Measurements from ENCODE around the gene RC3H1. TPM values are rescaled to one million over a fixed set of nuclear protein-coding genes. Genes with fewer than 3 reads are reported as not detected.

The RC3H1 gene
- total RNA-seq, 2 donors from 2014 or later = 43.5 to 51.9 TPM

DNA sequence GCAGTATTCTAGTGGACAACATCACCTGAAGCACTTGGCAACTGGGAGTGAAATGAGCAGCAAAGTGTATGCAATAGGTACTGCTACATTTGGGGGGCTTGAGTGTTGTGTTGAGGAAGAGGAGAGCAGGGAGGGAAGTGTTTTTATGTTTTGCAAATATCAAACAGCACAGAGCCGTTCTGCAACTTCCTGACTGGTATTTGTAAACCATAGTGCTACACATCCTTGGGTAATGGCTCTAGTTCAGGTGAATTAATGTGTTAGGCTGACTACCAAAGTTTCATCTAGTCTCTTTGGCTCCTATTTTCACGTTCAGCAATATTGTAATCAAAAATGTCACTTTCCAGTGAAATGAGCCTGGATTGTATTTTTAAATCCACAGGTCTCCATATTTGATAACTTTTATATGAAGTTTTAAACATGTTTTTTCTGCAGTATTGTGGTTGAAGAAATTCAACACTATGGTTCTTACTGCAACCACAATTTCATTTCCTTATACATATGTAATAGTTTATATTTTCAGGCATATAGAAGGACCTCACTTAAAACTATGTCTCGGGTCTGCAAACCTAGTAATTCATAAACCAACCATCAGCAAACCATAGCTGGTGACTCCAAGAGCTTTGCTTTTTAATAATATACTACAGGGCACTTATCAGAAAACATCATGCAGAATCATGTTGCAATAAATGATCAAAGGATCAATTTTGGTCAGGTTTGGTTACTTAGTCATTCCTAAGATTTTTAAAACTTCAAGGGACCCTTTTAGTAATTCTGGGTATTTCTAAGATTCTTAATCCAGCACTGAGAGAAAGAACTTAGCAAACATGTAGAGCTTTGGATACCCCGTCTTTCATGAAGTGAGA, 135.2 kb downstream of the RC3H1 start:
- 90 to 100% methylated on average over 1 to 4 of the region's 4 CpGs for WGBS, 2 experiments (ENCODE audit: insufficient coverage in 1 of 2, insufficient read length in 1 of 2)

DNA sequence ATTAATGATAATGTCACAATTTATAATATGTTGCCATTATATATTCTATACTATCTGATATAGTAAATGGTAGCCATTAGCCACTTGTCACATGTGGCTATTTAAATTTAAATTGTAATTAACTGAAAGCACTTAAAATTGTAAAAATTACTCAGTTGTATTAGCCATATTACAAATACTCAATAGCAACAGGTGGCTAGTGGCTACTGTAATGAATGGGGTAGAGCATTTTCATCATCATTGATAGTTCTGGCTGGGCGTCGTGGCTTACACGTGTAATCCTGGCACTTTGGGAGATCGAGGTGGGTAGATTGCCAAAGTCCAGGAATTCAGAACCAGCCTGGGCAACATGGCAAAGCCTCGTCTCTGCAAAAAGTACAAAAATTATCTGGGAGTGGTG, 137.5 kb downstream of the RC3H1 start:
- 92 to 94% methylated on average over 4 to 5 of the region's 5 CpGs for WGBS, 2 experiments (ENCODE audit: insufficient coverage in 1 of 2, insufficient read length in 1 of 2)
- Histone ChIP-seq H3K27me3 (ENCODE audit: control insufficient read depth, insufficient read depth, low read length, poor library complexity, severe bottlenecking) (no peaks in the 10 kb centered on the region), H3K4me1 (ENCODE audit: control insufficient read depth, insufficient read depth, low read length) (no peaks in the 10 kb centered on the region), H3K36me3 (ENCODE audit: control insufficient read depth, insufficient read depth, low read length) (peaks cover 46% of the 10 kb centered on the region), H3K27ac (ENCODE audit: low read depth, low read length) (no peak overlapping the region), H3K4me3 (ENCODE audit: low read length) (no peak overlapping the region), H3K9ac (ENCODE audit: extremely low read depth, low read length, poor library complexity, severe bottlenecking) (no peak overlapping the region), H3K9me3 (ENCODE audit: control insufficient read depth, low read length) (no peaks in the 10 kb centered on the region)
- DNase-seq = no peak
- Mint-ChIP-seq H3K4me1 (no peaks in the 10 kb centered on the region), H3K27me3 (ENCODE audit: insufficient read depth) (no peaks in the 10 kb centered on the region), H3K4me3 (no peak overlapping the region), H3K9me3 (peaks cover 1% of the 10 kb centered on the region), H3K27ac (peak overlapping the region; percentile 55), H3K36me3 (ENCODE audit: low read depth) (peaks cover 31% of the 10 kb centered on the region)
- TF ChIP-seq, protein P1, sequence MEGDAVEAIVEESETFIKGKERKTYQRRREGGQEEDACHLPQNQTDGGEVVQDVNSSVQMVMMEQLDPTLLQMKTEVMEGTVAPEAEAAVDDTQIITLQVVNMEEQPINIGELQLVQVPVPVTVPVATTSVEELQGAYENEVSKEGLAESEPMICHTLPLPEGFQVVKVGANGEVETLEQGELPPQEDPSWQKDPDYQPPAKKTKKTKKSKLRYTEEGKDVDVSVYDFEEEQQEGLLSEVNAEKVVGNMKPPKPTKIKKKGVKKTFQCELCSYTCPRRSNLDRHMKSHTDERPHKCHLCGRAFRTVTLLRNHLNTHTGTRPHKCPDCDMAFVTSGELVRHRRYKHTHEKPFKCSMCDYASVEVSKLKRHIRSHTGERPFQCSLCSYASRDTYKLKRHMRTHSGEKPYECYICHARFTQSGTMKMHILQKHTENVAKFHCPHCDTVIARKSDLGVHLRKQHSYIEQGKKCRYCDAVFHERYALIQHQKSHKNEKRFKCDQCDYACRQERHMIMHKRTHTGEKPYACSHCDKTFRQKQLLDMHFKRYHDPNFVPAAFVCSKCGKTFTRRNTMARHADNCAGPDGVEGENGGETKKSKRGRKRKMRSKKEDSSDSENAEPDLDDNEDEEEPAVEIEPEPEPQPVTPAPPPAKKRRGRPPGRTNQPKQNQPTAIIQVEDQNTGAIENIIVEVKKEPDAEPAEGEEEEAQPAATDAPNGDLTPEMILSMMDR (conservative IDR thresholded peaks at IDR 0.05) = no peak

More for the DNA sequence above, 135.2 kb downstream of the RC3H1 start:
- no peaks in the 10 kb centered on the region for H3K27me3 Mint-ChIP-seq (ENCODE audit: insufficient read depth)
- peaks cover 40% of the 10 kb centered on the region for H3K36me3 ChIP-seq (ENCODE audit: control insufficient read depth, insufficient read depth, low read length)
- peak overlapping the region; percentile 7 for H3K27ac Mint-ChIP-seq
- H3K4me1 ChIP-seq (ENCODE audit: control insufficient read depth, insufficient read depth, low read length) = no peaks in the 10 kb centered on the region
- H3K36me3 Mint-ChIP-seq (ENCODE audit: low read depth) = peaks cover 19% of the 10 kb centered on the region
- H3K9me3 ChIP-seq (ENCODE audit: control insufficient read depth, low read length) = no peaks in the 10 kb centered on the region
- no peak overlapping the region for H3K4me3 Mint-ChIP-seq
- H3K4me3 ChIP-seq (ENCODE audit: low read length) = no peak overlapping the region
- H3K27me3 ChIP-seq (ENCODE audit: control insufficient read depth, insufficient read depth, low read length, poor library complexity, severe bottlenecking) = no peaks in the 10 kb centered on the region
- H3K27ac ChIP-seq (ENCODE audit: low read depth, low read length) = no peak overlapping the region
- no peaks in the 10 kb centered on the region for H3K9me3 Mint-ChIP-seq
- H3K4me1 Mint-ChIP-seq = no peaks in the 10 kb centered on the region
- TF ChIP-seq, protein P1 (conservative IDR thresholded peaks at IDR 0.05) = no peak
- no peak for DNase-seq
- H3K9ac ChIP-seq (ENCODE audit: extremely low read depth, low read length, poor library complexity, severe bottlenecking) = no peak overlapping the region

Other genes starting within 250 kb of the RC3H1 start
- 10 to 100 TPM; 37.9 to 43.0 TPM for gene DARS2, start 197.7 kb downstream of the RC3H1 start, total RNA-seq
- 10 to 100 TPM; 15.8 to 18.9 TPM for gene CENPL, start 197.5 kb downstream of the RC3H1 start, total RNA-seq
- gene GAS5, start 154.4 kb downstream of the RC3H1 start, total RNA-seq = 100 to 1,000 TPM; 456 to 587 TPM
- 10 to 100 TPM; 17.4 to 24.2 TPM for gene ZBTB37, start 154.0 kb downstream of the RC3H1 start, total RNA-seq
- gene SERPINC1, start 105.0 kb downstream of the RC3H1 start, total RNA-seq = not detected
- gene RABGAP1L, start 137.2 kb upstream of the RC3H1 start, total RNA-seq = 10 to 100 TPM; 32.5 to 36.9 TPM